Ishikawa (cell line): ENCODE results near the gene DIP2C.

ENCODE experiments used
- CEBPB ChIP-seq: IDR thresholded peaks from 2 replicates; pipeline ENCODE4 v1.6.1; 2012
- CREB1 ChIP-seq: IDR thresholded peaks from 2 replicates; pipeline ENCODE4 v1.6.1; 2012; ENCODE audit warnings: low read depth
- EGR1 ChIP-seq: IDR thresholded peaks from 2 replicates; pipeline ENCODE4 v1.6.1; 2012
- EP300 ChIP-seq: IDR thresholded peaks from 2 replicates; pipeline ENCODE4 v1.6.1; 2012; ENCODE audit warnings: borderline replicate concordance
- FOXM1 ChIP-seq: IDR thresholded peaks from 2 replicates; pipeline ENCODE4 v1.6.1; 2012; ENCODE audit warnings: low read depth, borderline replicate concordance
- NFIC ChIP-seq: IDR thresholded peaks from 2 replicates; pipeline ENCODE4 v1.6.1; 2012
- RAD21 ChIP-seq: IDR thresholded peaks from 2 replicates; pipeline ENCODE4 v1.6.1; 2012; ENCODE audit warnings: low read depth
- TAF1 ChIP-seq: IDR thresholded peaks from 2 replicates; pipeline ENCODE4 v1.6.1; 2012; ENCODE audit warnings: low read depth, mild to moderate bottlenecking
- TCF12 ChIP-seq: IDR thresholded peaks from 2 replicates; pipeline ENCODE4 v1.6.1; 2012; ENCODE audit warnings: low read depth
- TEAD4 ChIP-seq: IDR thresholded peaks from 2 replicates; pipeline ENCODE4 v1.6.1; 2012
- YY1 ChIP-seq: IDR thresholded peaks from 2 replicates; pipeline ENCODE4 v1.6.1; 2012; ENCODE audit warnings: low read depth
- ZBTB7A ChIP-seq: IDR thresholded peaks from 2 replicates; pipeline ENCODE4 v1.6.1; 2012; ENCODE audit warnings: low read depth
- TF ChIP-seq, protein P1 (sequence below): IDR thresholded peaks from 2 replicates; pipeline ENCODE4 v1.6.1; 2012
- TF ChIP-seq, protein P2 (sequence below): IDR thresholded peaks from 2 replicates; pipeline ENCODE4 v1.6.1; 2012
- TF ChIP-seq, protein P3 (sequence below): IDR thresholded peaks from 2 replicates; pipeline ENCODE4 v1.6.1; 2012; ENCODE audit warnings: low read depth, mild to moderate bottlenecking

DIP2C gene

DNA sequence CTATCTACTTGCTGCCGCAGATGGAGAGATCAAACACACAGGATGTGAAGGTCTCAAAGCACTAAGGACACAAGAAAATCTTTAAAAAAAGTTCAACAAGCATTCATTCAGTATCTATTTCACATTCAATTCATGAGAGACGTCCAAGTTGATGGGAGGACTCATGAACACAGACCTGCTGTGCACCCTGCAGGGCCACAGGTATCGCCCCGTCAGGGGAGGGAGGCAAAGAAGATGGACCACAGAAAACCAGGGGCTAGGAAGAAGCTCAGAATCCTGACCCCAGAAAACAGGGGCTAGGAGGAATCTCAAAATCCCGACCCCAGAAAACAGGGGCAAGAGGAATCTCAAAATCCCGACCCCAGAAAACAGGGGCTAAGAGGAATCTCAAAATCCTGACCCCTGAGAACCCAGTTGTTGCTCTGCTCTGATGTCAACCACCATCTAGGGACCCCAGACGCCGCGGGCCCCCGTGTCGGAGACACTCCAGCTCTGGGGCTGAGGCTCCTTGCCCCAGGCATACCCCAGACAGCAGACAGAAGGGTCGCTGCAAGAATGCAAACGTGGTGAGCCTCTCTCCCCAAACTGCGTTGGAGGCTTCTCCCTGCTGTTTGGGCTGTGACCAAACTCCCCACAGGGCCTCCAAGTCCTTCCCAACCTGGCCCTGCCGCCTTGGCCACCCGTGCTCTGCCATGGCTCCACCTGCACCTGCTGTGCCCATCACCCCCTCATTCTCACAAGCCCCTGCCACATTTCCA lies 197.6 kb downstream of the DIP2C start:
- TF ChIP-seq, protein P1, sequence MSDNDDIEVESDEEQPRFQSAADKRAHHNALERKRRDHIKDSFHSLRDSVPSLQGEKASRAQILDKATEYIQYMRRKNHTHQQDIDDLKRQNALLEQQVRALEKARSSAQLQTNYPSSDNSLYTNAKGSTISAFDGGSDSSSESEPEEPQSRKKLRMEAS: no peak
- TF ChIP-seq CREB1: no peak
- no peak for TF ChIP-seq ZBTB7A
- TF ChIP-seq FOXM1: no peak
- no peak for TF ChIP-seq TCF12
- TF ChIP-seq EGR1: no peak
- no peak for TF ChIP-seq EP300

DNA sequence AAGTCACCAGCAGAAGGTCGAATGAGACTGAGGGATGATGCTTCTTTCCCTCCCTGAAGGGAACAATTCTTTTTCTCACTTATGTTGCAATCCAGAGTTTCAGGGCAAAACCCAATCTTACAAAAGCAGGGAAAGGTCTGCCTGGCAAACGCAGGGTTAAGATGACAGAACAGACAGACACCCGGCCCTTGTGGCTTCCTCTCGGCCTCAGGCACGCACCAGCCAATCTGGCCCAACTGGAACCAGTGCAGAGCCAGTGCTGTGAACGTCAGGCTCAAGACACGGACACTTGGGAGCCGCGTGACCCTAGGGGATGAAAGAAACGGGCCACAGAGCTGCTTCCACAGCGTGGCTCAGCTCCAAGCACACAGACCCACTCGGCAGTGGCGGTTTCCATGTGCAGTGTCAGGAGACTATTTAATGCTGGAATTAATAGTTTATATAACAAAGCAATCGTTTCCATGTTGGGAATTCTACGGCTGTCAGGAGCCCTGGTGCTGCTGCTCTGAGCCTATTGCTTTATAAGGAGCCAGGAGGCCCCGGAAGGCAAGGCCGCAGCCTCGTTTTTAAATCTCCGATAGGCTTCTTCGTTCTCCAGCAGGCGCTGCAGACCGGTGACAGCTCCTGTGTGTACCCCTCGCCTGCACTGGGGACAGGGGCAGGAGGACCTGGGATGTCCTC lies 198.4 kb downstream of the DIP2C start:
- no peak for TF ChIP-seq ZBTB7A
- no peak for TF ChIP-seq YY1
- TF ChIP-seq TAF1: no peak
- no peak for TF ChIP-seq FOXM1
- TF ChIP-seq NFIC: no peak
- TF ChIP-seq, protein P2, sequence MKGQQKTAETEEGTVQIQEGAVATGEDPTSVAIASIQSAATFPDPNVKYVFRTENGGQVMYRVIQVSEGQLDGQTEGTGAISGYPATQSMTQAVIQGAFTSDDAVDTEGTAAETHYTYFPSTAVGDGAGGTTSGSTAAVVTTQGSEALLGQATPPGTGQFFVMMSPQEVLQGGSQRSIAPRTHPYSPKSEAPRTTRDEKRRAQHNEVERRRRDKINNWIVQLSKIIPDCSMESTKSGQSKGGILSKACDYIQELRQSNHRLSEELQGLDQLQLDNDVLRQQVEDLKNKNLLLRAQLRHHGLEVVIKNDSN: no peak
- TF ChIP-seq TCF12: no peak

DNA sequence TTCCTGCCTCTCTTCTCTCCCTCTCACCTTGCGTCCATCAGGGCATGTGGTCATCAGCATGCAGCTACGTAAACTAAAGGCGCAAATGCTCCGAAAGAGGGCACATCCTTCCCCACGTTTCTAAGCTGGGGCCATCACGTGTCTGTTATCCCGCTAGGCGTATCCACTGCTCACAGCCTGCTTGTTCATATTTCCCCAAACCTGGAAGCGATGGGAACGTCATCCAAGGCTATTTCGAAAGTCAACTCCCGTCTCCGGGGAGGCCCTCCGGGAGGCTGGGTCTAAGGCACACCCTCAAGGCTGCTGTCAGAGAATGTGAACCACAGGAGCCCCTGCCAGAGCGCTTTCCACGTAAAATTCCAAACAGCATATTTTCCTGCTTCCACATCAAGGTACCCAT lies 199.2 kb downstream of the DIP2C start:
- no peak for TF ChIP-seq EGR1
- TF ChIP-seq NFIC: no peak
- no peak for TF ChIP-seq EP300
- TF ChIP-seq RAD21: no peak
- TF ChIP-seq CREB1: no peak
- no peak for TF ChIP-seq TAF1
- no peak for TF ChIP-seq ZBTB7A
- no peak for TF ChIP-seq CEBPB
- TF ChIP-seq, protein P1: no peak
- TF ChIP-seq TEAD4: no peak
- TF ChIP-seq, protein P3, sequence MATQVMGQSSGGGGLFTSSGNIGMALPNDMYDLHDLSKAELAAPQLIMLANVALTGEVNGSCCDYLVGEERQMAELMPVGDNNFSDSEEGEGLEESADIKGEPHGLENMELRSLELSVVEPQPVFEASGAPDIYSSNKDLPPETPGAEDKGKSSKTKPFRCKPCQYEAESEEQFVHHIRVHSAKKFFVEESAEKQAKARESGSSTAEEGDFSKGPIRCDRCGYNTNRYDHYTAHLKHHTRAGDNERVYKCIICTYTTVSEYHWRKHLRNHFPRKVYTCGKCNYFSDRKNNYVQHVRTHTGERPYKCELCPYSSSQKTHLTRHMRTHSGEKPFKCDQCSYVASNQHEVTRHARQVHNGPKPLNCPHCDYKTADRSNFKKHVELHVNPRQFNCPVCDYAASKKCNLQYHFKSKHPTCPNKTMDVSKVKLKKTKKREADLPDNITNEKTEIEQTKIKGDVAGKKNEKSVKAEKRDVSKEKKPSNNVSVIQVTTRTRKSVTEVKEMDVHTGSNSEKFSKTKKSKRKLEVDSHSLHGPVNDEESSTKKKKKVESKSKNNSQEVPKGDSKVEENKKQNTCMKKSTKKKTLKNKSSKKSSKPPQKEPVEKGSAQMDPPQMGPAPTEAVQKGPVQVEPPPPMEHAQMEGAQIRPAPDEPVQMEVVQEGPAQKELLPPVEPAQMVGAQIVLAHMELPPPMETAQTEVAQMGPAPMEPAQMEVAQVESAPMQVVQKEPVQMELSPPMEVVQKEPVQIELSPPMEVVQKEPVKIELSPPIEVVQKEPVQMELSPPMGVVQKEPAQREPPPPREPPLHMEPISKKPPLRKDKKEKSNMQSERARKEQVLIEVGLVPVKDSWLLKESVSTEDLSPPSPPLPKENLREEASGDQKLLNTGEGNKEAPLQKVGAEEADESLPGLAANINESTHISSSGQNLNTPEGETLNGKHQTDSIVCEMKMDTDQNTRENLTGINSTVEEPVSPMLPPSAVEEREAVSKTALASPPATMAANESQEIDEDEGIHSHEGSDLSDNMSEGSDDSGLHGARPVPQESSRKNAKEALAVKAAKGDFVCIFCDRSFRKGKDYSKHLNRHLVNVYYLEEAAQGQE: no peak
- TF ChIP-seq TCF12: no peak
- TF ChIP-seq YY1: no peak
- no peak for TF ChIP-seq FOXM1
- TF ChIP-seq, protein P2: no peak

DNA sequence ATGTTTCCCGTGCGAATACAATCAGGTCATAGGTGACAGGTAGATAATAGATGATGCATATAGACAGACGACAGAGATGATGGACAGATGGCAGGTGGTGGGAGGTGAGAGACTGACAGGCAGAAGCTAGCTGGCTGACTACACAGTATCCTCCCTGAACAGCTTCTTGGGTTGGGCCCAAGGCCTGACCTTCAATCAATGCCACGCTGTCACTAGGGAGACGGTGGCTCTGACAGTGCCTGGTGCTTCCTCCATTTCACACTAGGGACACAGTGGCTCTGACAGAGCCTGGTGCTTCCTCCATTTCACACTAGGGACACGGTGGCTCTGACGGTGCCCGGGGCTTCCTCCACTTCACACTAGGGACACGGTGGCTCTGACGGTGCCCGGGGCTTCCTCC lies 200.1 kb downstream of the DIP2C start:
- TF ChIP-seq CREB1: no peak
- no peak for TF ChIP-seq ZBTB7A
- no peak for TF ChIP-seq EGR1
- no peak for TF ChIP-seq TCF12
- TF ChIP-seq, protein P1: no peak
- no peak for TF ChIP-seq NFIC
- TF ChIP-seq RAD21: no peak
- no peak for TF ChIP-seq YY1
- no peak for TF ChIP-seq TEAD4
- no peak for TF ChIP-seq EP300
- TF ChIP-seq, protein P3: no peak

DNA sequence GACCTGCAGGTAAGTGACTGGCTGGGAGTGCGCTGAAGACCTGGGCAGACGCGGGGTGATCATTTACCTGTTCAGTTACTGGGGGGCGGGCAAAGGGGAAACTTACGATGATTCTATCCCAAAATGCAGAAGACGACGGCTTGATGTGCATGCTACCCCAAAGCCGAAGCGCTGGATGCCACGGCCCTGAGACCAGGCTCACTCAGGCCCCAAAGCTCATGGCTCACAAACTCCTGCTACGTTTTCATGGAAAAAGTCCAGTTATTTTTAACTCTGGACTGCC lies 200.6 kb downstream of the DIP2C start:
- no peak for TF ChIP-seq ZBTB7A
- TF ChIP-seq EGR1: no peak
- TF ChIP-seq FOXM1: no peak
- TF ChIP-seq EP300: no peak
- no peak for TF ChIP-seq CREB1
- TF ChIP-seq, protein P1: no peak
- no peak for TF ChIP-seq TAF1
- TF ChIP-seq, protein P2: no peak
- no peak for TF ChIP-seq TCF12
- TF ChIP-seq TEAD4: no peak
- TF ChIP-seq NFIC: no peak
- TF ChIP-seq RAD21: no peak
- TF ChIP-seq YY1: no peak
- TF ChIP-seq CEBPB: no peak
- TF ChIP-seq, protein P3: no peak
